Nephron progenitor cell (in vitro differentiated cells): ENCODE measurements around the gene PREX1.
A peak's percentile ranks its signal among the peaks of the same experiment; 100 is the strongest.

ENCODE experiments used
- DNase-seq: peaks from one replicate; pipeline ENCODE4 v3.0.0; 2021
- H3K27ac Mint-ChIP-seq: 2 replicates; pipeline ENCODE4 v1.8.0; 2021; ENCODE audit warnings: mild to moderate bottlenecking, moderate library complexity, mixed read lengths
- H3K27me3 Mint-ChIP-seq: 2 replicates; pipeline ENCODE4 v1.8.0; 2021; ENCODE audit warnings: mild to moderate bottlenecking, low read depth, mixed read lengths; ENCODE audit not compliant: poor library complexity
- H3K36me3 Mint-ChIP-seq: 2 replicates; pipeline ENCODE4 v1.8.0; 2021; ENCODE audit warnings: low read depth, mixed read lengths
- H3K4me1 Mint-ChIP-seq: 2 replicates; pipeline ENCODE4 v1.8.0; 2021; ENCODE audit warnings: mixed read lengths
- H3K4me3 Mint-ChIP-seq: 2 replicates; pipeline ENCODE4 v1.8.0; 2021; ENCODE audit warnings: mild to moderate bottlenecking, moderate library complexity, mixed read lengths
- H3K9me3 Mint-ChIP-seq: 2 replicates; pipeline ENCODE4 v1.8.0; 2021; ENCODE audit warnings: mild to moderate bottlenecking, moderate library complexity, mixed read lengths
- TF ChIP-seq, protein P1 (sequence below): fragments of 200-600 bp; sonication (generic); IDR thresholded peaks from 2 replicates; pipeline ENCODE4 v1.5.0; 2021; ENCODE audit warnings: antibody characterized with exemption

PREX1 gene

DNA sequence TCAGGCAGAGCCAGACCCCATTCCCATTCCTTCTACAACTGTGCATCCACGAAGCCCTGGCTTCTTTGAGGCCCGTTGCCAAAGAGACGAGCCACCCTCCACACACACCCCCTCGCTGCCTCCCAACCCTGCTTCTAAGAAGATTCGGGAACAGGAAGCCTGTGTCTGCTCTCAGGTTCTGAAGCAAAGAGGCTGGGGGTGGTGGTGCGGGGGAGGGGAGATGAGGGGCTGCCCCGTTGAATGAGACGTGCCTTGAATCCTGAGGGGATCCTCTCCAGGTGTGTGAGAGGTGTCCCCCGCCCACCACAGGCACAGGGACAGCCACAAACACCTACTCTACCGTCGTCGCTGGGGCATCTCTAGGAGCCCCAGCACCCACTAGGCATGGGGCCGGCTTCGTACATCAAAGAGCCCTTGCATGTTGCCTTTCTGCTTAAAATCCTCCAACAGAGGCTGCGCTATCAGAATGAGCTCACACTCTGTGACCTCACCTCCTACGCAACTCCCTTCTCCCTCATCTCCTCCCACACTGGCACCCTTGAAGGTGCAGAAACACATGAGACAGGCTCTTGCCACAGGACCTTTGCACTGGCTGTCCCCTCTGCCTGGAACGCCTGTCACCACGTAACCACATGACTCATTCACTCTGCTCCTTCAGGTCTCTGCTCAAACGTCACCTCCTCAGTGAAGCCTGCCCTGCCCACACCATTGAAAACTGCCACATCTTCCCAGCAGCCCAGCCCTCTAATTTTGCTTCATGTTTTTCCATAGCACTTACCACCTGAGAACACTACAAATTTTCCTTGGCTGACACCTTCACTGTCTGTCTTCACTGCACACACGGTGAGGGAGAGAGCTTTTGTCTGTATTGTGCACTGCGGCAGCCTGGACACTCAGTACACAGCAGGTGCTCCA is 58.5 kb downstream of the PREX1 start:
- no peak for DNase-seq
- TF ChIP-seq, protein P1, sequence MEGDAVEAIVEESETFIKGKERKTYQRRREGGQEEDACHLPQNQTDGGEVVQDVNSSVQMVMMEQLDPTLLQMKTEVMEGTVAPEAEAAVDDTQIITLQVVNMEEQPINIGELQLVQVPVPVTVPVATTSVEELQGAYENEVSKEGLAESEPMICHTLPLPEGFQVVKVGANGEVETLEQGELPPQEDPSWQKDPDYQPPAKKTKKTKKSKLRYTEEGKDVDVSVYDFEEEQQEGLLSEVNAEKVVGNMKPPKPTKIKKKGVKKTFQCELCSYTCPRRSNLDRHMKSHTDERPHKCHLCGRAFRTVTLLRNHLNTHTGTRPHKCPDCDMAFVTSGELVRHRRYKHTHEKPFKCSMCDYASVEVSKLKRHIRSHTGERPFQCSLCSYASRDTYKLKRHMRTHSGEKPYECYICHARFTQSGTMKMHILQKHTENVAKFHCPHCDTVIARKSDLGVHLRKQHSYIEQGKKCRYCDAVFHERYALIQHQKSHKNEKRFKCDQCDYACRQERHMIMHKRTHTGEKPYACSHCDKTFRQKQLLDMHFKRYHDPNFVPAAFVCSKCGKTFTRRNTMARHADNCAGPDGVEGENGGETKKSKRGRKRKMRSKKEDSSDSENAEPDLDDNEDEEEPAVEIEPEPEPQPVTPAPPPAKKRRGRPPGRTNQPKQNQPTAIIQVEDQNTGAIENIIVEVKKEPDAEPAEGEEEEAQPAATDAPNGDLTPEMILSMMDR: no peak
- H3K36me3 Mint-ChIP-seq: peaks cover 25% of the 10 kb centered on the region
- no peak overlapping the region for H3K27ac Mint-ChIP-seq
- peak overlapping the region; percentile 10 for H3K4me3 Mint-ChIP-seq
- peaks cover 45% of the 10 kb centered on the region for H3K4me1 Mint-ChIP-seq
- peaks cover 30% of the 10 kb centered on the region for H3K9me3 Mint-ChIP-seq
- peaks cover 7% of the 10 kb centered on the region for H3K27me3 Mint-ChIP-seq

DNA sequence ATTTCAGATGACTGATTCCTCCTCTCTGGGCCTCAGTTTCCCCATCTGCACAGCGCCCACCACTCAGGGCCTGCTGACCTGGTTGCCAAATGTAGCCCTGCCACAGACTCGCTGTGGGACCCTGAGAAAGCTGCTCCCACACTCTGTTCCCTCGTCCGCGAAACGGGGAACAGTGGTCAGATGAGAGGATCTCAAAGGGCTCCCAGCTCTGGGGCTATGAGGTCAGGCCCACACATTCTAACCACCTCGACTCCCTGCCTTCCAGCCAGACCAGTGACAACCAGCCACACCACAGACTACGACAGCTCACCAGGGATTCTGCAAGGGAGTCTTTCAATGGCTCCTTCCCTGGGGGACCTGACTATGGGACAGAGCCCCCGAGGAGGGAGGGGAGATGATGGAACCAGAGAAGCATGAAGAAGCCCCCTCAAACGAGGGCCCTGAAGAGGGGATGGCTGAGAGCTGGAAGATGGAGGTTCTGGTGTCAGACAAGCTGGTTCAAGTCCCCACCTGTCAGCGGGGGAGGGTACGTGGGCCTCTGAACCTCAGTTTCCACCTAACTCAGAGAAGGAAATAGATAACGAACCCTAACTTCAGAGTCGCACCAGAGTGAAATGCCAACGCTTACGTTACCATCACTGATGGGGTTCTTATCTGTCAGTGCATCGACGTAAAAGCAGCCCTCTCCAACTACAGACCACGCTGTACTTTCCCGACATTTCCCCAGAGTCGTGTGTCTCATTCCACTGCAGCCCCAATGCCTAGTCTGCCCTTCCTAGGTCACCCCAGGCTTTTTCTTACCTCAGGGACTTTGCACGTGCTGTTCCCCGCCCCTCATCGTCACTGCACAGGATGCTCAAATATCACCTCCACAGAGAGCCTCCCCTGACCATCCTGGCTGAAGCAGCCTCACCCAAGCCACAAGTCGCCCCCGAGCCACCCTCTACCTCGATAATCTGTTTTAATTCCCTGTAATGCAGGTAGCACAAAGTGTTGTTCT is 60.5 kb downstream of the PREX1 start:
- Mint-ChIP-seq H3K27ac (no peak overlapping the region), H3K4me1 (peaks cover 34% of the 10 kb centered on the region), H3K27me3 (peaks cover 7% of the 10 kb centered on the region), H3K4me3 (no peak overlapping the region), H3K9me3 (peaks cover 29% of the 10 kb centered on the region), H3K36me3 (peaks cover 22% of the 10 kb centered on the region)
- DNase-seq: no peak
- TF ChIP-seq, protein P1: no peak

DNA sequence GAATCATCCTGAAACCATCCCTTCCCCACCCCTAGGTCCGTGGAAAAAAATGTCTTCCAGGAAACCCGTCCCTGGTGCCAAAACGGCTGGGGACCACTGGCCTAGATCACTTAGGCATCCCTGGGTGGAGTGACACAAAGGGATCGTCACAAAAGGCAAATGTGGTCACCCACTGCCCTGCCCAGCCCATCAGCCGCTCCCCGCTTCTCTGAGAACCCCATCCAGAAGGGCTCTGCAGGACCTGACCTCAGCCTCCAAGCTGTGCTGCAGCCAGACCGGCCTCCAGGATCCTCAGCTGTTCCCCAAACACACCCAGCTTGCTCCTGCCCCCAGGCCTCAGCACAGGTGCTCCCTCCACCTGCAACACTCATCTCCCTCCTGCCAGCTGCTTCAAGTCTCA is 61.6 kb downstream of the PREX1 start:
- TF ChIP-seq, protein P1: no peak
- Mint-ChIP-seq H3K27me3 (peaks cover 7% of the 10 kb centered on the region), H3K9me3 (peaks cover 35% of the 10 kb centered on the region), H3K4me3 (no peak overlapping the region), H3K27ac (peak overlapping the region; percentile 13), H3K4me1 (peaks cover 29% of the 10 kb centered on the region), H3K36me3 (peaks cover 22% of the 10 kb centered on the region)
- no peak for DNase-seq

- H3K27me3 Mint-ChIP-seq: peaks cover 7% of the 10 kb centered on the region
- H3K9me3 Mint-ChIP-seq: peaks cover 35% of the 10 kb centered on the region
- H3K27ac Mint-ChIP-seq: no peak overlapping the region
- TF ChIP-seq, protein P1: no peak
- peaks cover 22% of the 10 kb centered on the region for H3K36me3 Mint-ChIP-seq
- H3K4me1 Mint-ChIP-seq: peaks cover 28% of the 10 kb centered on the region
- no peak for DNase-seq
- H3K4me3 Mint-ChIP-seq: no peak overlapping the region
Observed at GRCh38 chr20:48765359-48765758, 62.4 kb downstream of the PREX1 start.

DNA sequence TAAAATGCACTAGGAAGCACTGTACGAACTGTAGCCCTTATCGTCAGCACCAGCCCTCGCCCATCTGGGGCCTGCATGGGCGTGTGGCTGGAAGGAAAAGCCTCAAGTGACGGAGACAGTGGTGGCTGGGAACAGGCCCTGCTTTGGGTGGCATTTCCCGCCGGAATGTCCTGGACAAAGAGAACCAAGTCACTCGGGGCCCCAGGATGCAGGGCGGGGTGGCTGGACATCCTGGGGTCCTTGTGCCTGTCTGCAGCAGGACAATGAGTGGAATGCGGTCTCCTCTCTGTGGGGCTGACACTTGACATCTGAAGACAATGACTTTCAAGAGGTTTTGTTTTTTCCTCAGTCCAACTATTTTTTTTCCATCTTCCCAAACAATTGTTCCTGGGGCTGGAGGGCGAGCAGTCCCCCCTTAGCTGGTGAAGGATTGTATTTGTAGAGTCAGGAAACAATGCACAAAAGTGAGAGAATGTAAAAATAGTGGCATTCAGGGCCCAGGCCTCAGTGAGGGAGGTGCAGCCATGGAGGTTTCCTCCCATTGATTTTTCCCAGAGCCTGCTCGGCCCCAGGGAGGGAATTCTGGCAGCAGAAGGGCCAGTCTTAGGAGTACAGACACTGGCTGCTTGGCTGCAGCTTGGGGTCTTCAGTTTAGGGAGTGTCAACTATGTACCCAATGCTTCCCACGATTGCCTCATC is 64.4 kb downstream of the PREX1 start:
- TF ChIP-seq, protein P1: no peak
- no peak overlapping the region for H3K4me3 Mint-ChIP-seq
- H3K4me1 Mint-ChIP-seq: peaks cover 24% of the 10 kb centered on the region
- peaks cover 35% of the 10 kb centered on the region for H3K9me3 Mint-ChIP-seq
- H3K36me3 Mint-ChIP-seq: peaks cover 22% of the 10 kb centered on the region
- DNase-seq: no peak
- H3K27me3 Mint-ChIP-seq: peaks cover 5% of the 10 kb centered on the region
- H3K27ac Mint-ChIP-seq: no peak overlapping the region
